ENCODE results near the gene RSBN1.
"Not testable (repeated sequence)": the region's sequence is repeated elsewhere in the genome, so short reads cannot be mapped to it uniquely, and the experiment has no call there.

Gene RSBN1

GRCh38 chr1:113811888-113812660, at the start of gene RSBN1:
Gene RSBN1, minus strand, starts transcription at chr1:113812476. Its CDS starts 64 bp downstream, at chr1:113812412.
- DNase-seq: peak; percentile 99
- Mint-ChIP-seq H3K36me3 (peaks cover 15 to 17% of the 10 kb centered on the region in 2 donors), H3K27me3 (no peaks in the 10 kb centered on the region), H3K4me3 (peak within 1 kb of the TSS; percentile 93 to 99), H3K9me3 (no peaks in the 10 kb centered on the region), H3K4me1 (peaks cover 11 to 18% of the 10 kb centered on the region in 2 donors), H3K27ac (peak within 1 kb of the TSS; percentile 96)
- peak; percentile 94 for ATAC-seq (replicated peaks)

GRCh38 chr1:113861641-113862040, 49.4 kb upstream of the RSBN1 start:
- H3K4me1 Mint-ChIP-seq: peaks cover 39 to 69% of the 10 kb centered on the region in 2 donors
- no peak for ATAC-seq (replicated peaks)
- H3K4me3 Mint-ChIP-seq: peak overlapping the region; percentile 0 to 37
- H3K36me3 Mint-ChIP-seq: peaks cover 21 to 40% of the 10 kb centered on the region in 2 donors
- no peaks in the 10 kb centered on the region for H3K27me3 Mint-ChIP-seq
- H3K9me3 Mint-ChIP-seq: no peaks in the 10 kb centered on the region
- peak overlapping the region; percentile 90 for H3K27ac Mint-ChIP-seq
- DNase-seq: no peak

- H3K27me3 Mint-ChIP-seq: no peaks in the 10 kb centered on the region
- peaks cover 24 to 44% of the 10 kb centered on the region in 2 donors for H3K36me3 Mint-ChIP-seq
- H3K27ac Mint-ChIP-seq: peak overlapping the region; percentile 90
- DNase-seq: no peak
- peak overlapping the region; percentile 4 to 14 for H3K4me3 Mint-ChIP-seq
- no peak for ATAC-seq (replicated peaks)
- H3K4me1 Mint-ChIP-seq: peaks cover 39 to 66% of the 10 kb centered on the region in 2 donors
- no peaks in the 10 kb centered on the region for H3K9me3 Mint-ChIP-seq
Measured at GRCh38 chr1:113860891-113861290, 48.6 kb upstream of the RSBN1 start.

GRCh38 chr1:113859478-113860175, 47.4 kb upstream of the RSBN1 start:
- DNase-seq: peak; percentile 30
- ATAC-seq (replicated peaks): peak; percentile 92 to 93
- peak overlapping the region; percentile 83 for H3K27ac Mint-ChIP-seq
- H3K9me3 Mint-ChIP-seq: no peaks in the 10 kb centered on the region
- H3K27me3 Mint-ChIP-seq: no peaks in the 10 kb centered on the region
- peak overlapping the region; percentile 63 to 70 for H3K4me3 Mint-ChIP-seq
- H3K4me1 Mint-ChIP-seq: peaks cover 38 to 68% of the 10 kb centered on the region in 2 donors
- H3K36me3 Mint-ChIP-seq: peaks cover 22 to 48% of the 10 kb centered on the region in 2 donors

- H3K27me3 Mint-ChIP-seq: no peaks in the 10 kb centered on the region
- no peaks in the 10 kb centered on the region for H3K9me3 Mint-ChIP-seq
- peaks cover 23 to 46% of the 10 kb centered on the region in 2 donors for H3K36me3 Mint-ChIP-seq
- peak overlapping the region; percentile 60 to 70 for H3K4me3 Mint-ChIP-seq
- H3K27ac Mint-ChIP-seq: peak overlapping the region; percentile 80
- ATAC-seq (replicated peaks) (no peak), DNase-seq (no peak)
- peaks cover 41 to 71% of the 10 kb centered on the region in 2 donors for H3K4me1 Mint-ChIP-seq
Measured at GRCh38 chr1:113858982-113859381, 46.7 kb upstream of the RSBN1 start.

GRCh38 chr1:113858418-113858817, 46.1 kb upstream of the RSBN1 start:
- ATAC-seq (replicated peaks): peak; percentile 83 to 84
- H3K4me1 Mint-ChIP-seq: peaks cover 41 to 72% of the 10 kb centered on the region in 2 donors
- peak overlapping the region; percentile 60 to 70 for H3K4me3 Mint-ChIP-seq
- DNase-seq: no peak
- no peaks in the 10 kb centered on the region for H3K27me3 Mint-ChIP-seq
- H3K27ac Mint-ChIP-seq: peak overlapping the region; percentile 81
- H3K9me3 Mint-ChIP-seq: no peaks in the 10 kb centered on the region
- H3K36me3 Mint-ChIP-seq: peaks cover 21 to 44% of the 10 kb centered on the region in 2 donors

GRCh38 chr1:113857776-113858175, 45.5 kb upstream of the RSBN1 start:
- DNase-seq (no peak), ATAC-seq (replicated peaks) (no peak)
- Mint-ChIP-seq H3K27me3 (no peaks in the 10 kb centered on the region), H3K36me3 (peaks cover 17 to 39% of the 10 kb centered on the region in 2 donors), H3K4me1 (peaks cover 37 to 66% of the 10 kb centered on the region in 2 donors), H3K4me3 (peak overlapping the region; percentile 29 to 46), H3K9me3 (no peaks in the 10 kb centered on the region), H3K27ac (peak overlapping the region; percentile 51)

GRCh38 chr1:113856401-113856790, 44.1 kb upstream of the RSBN1 start:
- H3K27ac Mint-ChIP-seq: no peak overlapping the region
- no peak for ATAC-seq (replicated peaks)

GRCh38 chr1:113855630-113856400, 43.5 kb upstream of the RSBN1 start:
- peaks cover 16 to 38% of the 10 kb centered on the region in 2 donors for H3K36me3 Mint-ChIP-seq
- no peaks in the 10 kb centered on the region for H3K9me3 Mint-ChIP-seq
- ATAC-seq (replicated peaks) (no peak), DNase-seq (no peak)
- no peaks in the 10 kb centered on the region for H3K27me3 Mint-ChIP-seq
- H3K27ac Mint-ChIP-seq: peak overlapping the region; percentile 31
- H3K4me1 Mint-ChIP-seq: peaks cover 24 to 50% of the 10 kb centered on the region in 2 donors
- no peak overlapping the region for H3K4me3 Mint-ChIP-seq

More at GRCh38 chr1:113856401-113856790, 44.1 kb upstream of the RSBN1 start:
- H3K4me3 Mint-ChIP-seq: no peak overlapping the region
- DNase-seq: no peak
- H3K36me3 Mint-ChIP-seq: peaks cover 13 to 35% of the 10 kb centered on the region in 2 donors
- no peaks in the 10 kb centered on the region for H3K27me3 Mint-ChIP-seq
- peaks cover 26 to 52% of the 10 kb centered on the region in 2 donors for H3K4me1 Mint-ChIP-seq
- H3K9me3 Mint-ChIP-seq: no peaks in the 10 kb centered on the region

- peaks cover 22 to 42% of the 10 kb centered on the region in 2 donors for H3K4me1 Mint-ChIP-seq
Measured at GRCh38 chr1:113854234-113854633, 42.0 kb upstream of the RSBN1 start.

GRCh38 chr1:113852694-113853093, 40.4 kb upstream of the RSBN1 start:
- ATAC-seq (replicated peaks); H3K27me3 Mint-ChIP-seq; H3K9me3 Mint-ChIP-seq; H3K27ac Mint-ChIP-seq; DNase-seq; H3K4me3 Mint-ChIP-seq: not testable (repeated sequence)
- Mint-ChIP-seq H3K4me1 (peaks cover 11 to 26% of the 10 kb centered on the region in 2 donors), H3K36me3 (peaks cover 15 to 41% of the 10 kb centered on the region in 2 donors)

More at GRCh38 chr1:113854234-113854633, 42.0 kb upstream of the RSBN1 start:
- no peak for DNase-seq
- ATAC-seq (replicated peaks): no peak
- no peak overlapping the region for H3K4me3 Mint-ChIP-seq
- H3K36me3 Mint-ChIP-seq: peaks cover 19 to 44% of the 10 kb centered on the region in 2 donors
- H3K27me3 Mint-ChIP-seq: no peaks in the 10 kb centered on the region
- no peak overlapping the region for H3K27ac Mint-ChIP-seq
- H3K9me3 Mint-ChIP-seq: no peaks in the 10 kb centered on the region

- ATAC-seq (replicated peaks) (no peak), DNase-seq (no peak)
- H3K27me3 Mint-ChIP-seq: no peaks in the 10 kb centered on the region
- H3K9me3 Mint-ChIP-seq: peaks cover 4 to 8% of the 10 kb centered on the region in 2 donors
- H3K4me3 Mint-ChIP-seq: no peak overlapping the region
- H3K27ac Mint-ChIP-seq: peak overlapping the region; percentile 51
- peaks cover 31 to 51% of the 10 kb centered on the region in 2 donors for H3K36me3 Mint-ChIP-seq
- peaks cover 9 to 23% of the 10 kb centered on the region in 2 donors for H3K4me1 Mint-ChIP-seq
Measured at GRCh38 chr1:113850127-113850796, 38.0 kb upstream of the RSBN1 start.

GRCh38 chr1:113849072-113849471, 36.8 kb upstream of the RSBN1 start:
- Mint-ChIP-seq H3K4me3 (no peak overlapping the region), H3K9me3 (peaks cover 4 to 8% of the 10 kb centered on the region in 2 donors), H3K36me3 (peaks cover 26 to 45% of the 10 kb centered on the region in 2 donors), H3K27ac (no peak overlapping the region), H3K27me3 (no peaks in the 10 kb centered on the region), H3K4me1 (peaks cover 6 to 14% of the 10 kb centered on the region in 2 donors)
- DNase-seq (no peak), ATAC-seq (replicated peaks) (no peak)

All from stimulated activated naive B cell treated with anti-CD40 and anti-IgM and Interleukin-4, amounts not matched to agents 10 μg/mL and 1 μg/mL and 100 μg/mL, for 72 hours (primary cell).